HL-60 (cell line): Measurements from ENCODE around the gene MEIS1.

Experiments used
- DNase-seq, 2 experiments: peaks; one replicate each; pipeline ENCODE4 v3.0.0-alpha.2; 2010 to 2020; ENCODE audit warnings: low read depth in 1 of 2, low spot score in 1 of 2
- H3K27ac ChIP-seq: fragments of 250-450 bp; sonication (Bioruptor Pico); replicated peaks from 2 replicates; pipeline ENCODE4 v1.5.1; 2020; ENCODE audit warnings: mild to moderate bottlenecking, moderate library complexity
- H3K27me3 ChIP-seq: fragments of 250-450 bp; sonication (Bioruptor Pico); 2 replicates; pipeline ENCODE4 v1.5.1; 2021; ENCODE audit warnings: mild to moderate bottlenecking, moderate library complexity; ENCODE audit not compliant: insufficient read depth, poor library complexity, severe bottlenecking
- H3K4me3 ChIP-seq: replicated peaks from 2 replicates; pipeline ENCODE4 v1.5.1; 2011; ENCODE audit warnings: mild to moderate bottlenecking, control low read depth, low read length; ENCODE audit not compliant: insufficient read depth
- GABPA ChIP-seq: IDR thresholded peaks from 2 replicates; pipeline ENCODE4 v1.6.1; 2012; ENCODE audit warnings: low read depth
- POLR2AphosphoS5 ChIP-seq: IDR thresholded peaks from 2 replicates; pipeline ENCODE4 v1.6.1; 2012; ENCODE audit warnings: low read depth
- SPI1 ChIP-seq: IDR thresholded peaks from 2 replicates; pipeline ENCODE4 v1.6.1; 2012; ENCODE audit warnings: low read depth, mild to moderate bottlenecking, borderline replicate concordance
- TF ChIP-seq, protein P1 (sequence below): IDR thresholded peaks from one replicate; pipeline ENCODE4 v1.5.1; 2011; ENCODE audit warnings: low read length, control low read depth, inconsistent platforms; ENCODE audit not compliant: insufficient read depth
- TF ChIP-seq, protein P2 (sequence below): IDR thresholded peaks from 2 replicates; pipeline ENCODE4 v1.6.1; 2012; ENCODE audit warnings: low read depth; ENCODE audit not compliant: insufficient replicate concordance

Gene MEIS1

DNA sequence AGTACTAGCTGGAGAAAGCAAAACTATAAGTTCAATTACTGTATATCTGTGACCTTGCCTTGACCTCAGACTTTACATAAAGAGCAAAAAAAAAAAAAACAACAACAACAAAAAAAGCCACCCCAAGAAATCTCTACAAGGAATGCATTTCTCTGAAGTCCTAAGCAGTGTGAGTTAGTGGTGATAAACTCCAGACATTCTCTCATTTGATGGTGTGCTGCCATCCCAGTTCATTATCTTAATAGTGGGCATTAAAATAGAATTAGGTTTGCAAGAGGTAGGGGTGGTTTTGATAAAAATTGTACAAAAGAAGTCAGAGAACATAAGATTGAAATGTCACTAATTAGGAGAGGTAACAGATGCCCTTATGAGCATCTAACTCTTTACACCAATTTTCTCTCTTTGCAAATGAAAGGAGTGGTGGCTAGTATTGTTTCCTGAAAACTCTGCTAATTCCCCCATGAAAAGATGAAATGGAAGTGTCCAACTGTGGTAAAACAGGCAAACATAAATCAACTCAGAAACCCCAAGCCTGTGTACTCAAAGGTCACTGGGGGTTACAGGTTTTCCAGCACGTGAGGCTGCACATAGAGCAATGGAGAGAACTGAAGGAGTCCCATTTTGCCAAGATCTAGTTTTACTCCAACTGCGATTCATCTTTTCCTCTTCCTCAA is 131.9 kb downstream of the MEIS1 start:
- DNase-seq, result no peak
- Histone ChIP-seq H3K4me3 (no peak overlapping the region), H3K27ac (no peak overlapping the region), H3K27me3 (no peaks in the 10 kb centered on the region)
- TF ChIP-seq, protein P1, sequence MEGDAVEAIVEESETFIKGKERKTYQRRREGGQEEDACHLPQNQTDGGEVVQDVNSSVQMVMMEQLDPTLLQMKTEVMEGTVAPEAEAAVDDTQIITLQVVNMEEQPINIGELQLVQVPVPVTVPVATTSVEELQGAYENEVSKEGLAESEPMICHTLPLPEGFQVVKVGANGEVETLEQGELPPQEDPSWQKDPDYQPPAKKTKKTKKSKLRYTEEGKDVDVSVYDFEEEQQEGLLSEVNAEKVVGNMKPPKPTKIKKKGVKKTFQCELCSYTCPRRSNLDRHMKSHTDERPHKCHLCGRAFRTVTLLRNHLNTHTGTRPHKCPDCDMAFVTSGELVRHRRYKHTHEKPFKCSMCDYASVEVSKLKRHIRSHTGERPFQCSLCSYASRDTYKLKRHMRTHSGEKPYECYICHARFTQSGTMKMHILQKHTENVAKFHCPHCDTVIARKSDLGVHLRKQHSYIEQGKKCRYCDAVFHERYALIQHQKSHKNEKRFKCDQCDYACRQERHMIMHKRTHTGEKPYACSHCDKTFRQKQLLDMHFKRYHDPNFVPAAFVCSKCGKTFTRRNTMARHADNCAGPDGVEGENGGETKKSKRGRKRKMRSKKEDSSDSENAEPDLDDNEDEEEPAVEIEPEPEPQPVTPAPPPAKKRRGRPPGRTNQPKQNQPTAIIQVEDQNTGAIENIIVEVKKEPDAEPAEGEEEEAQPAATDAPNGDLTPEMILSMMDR, result no peak
- TF ChIP-seq, protein P2, sequence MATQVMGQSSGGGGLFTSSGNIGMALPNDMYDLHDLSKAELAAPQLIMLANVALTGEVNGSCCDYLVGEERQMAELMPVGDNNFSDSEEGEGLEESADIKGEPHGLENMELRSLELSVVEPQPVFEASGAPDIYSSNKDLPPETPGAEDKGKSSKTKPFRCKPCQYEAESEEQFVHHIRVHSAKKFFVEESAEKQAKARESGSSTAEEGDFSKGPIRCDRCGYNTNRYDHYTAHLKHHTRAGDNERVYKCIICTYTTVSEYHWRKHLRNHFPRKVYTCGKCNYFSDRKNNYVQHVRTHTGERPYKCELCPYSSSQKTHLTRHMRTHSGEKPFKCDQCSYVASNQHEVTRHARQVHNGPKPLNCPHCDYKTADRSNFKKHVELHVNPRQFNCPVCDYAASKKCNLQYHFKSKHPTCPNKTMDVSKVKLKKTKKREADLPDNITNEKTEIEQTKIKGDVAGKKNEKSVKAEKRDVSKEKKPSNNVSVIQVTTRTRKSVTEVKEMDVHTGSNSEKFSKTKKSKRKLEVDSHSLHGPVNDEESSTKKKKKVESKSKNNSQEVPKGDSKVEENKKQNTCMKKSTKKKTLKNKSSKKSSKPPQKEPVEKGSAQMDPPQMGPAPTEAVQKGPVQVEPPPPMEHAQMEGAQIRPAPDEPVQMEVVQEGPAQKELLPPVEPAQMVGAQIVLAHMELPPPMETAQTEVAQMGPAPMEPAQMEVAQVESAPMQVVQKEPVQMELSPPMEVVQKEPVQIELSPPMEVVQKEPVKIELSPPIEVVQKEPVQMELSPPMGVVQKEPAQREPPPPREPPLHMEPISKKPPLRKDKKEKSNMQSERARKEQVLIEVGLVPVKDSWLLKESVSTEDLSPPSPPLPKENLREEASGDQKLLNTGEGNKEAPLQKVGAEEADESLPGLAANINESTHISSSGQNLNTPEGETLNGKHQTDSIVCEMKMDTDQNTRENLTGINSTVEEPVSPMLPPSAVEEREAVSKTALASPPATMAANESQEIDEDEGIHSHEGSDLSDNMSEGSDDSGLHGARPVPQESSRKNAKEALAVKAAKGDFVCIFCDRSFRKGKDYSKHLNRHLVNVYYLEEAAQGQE, result no peak
- no peak for TF ChIP-seq POLR2AphosphoS5
- TF ChIP-seq SPI1, result no peak
- no peak for TF ChIP-seq GABPA

DNA sequence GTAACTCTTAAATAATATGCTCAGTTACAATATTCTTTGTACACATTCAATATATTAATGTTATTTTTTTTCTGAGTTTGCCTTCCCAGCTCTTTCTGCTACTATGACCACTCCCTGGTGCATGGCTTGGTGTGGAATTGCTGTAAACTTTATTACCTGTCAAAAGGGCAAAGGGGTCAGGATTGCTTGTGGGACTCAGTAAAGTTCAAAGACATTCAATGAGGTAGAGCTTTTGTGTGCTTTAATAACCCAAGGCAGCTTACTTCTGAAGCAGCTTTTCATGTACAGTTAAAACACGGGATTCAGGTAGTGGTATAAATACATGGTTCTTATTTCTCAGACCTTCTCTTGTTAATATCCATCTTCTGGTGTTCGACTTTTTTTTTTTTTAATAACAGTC is 132.8 kb downstream of the MEIS1 start:
- H3K27ac ChIP-seq, result no peak overlapping the region
- no peak for TF ChIP-seq GABPA
- TF ChIP-seq, protein P2, result no peak
- TF ChIP-seq, protein P1, result no peak
- TF ChIP-seq SPI1, result no peak
- no peak for TF ChIP-seq POLR2AphosphoS5
- DNase-seq, result no peak
- H3K4me3 ChIP-seq, result no peak overlapping the region
- H3K27me3 ChIP-seq, result peaks cover 4% of the 10 kb centered on the region

DNA sequence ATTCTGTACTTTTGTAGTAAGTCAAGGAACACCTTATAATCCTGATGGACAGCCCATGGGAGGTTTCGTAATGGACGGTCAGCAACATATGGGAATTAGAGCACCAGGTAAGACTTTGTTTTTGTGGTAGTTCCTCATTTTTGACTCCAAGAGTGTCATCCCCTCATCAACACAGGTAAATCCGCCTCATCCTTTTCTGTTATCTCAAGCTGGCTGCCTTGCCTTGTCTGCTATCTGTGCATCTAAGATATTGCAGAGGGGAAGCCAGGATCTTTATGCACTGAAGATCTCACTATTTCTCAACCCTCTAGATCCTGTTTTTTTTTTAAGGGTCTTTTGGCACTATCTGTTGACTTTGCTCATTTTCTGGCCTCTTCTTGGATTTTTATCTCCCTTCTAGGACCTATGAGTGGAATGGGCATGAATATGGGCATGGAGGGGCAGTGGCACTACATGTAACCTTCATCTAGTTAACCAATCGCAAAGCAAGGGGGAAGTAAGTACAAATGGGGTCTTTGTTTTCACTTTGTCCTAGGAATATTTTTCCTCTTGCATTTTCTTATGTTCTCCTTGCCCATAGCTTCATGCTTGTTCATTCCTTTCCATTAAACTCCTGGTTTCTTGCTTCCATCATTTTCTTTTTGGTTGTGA is 133.8 kb downstream of the MEIS1 start:
- Histone ChIP-seq H3K27ac (no peak overlapping the region), H3K4me3 (no peak overlapping the region), H3K27me3 (peaks cover 14% of the 10 kb centered on the region)
- TF ChIP-seq, protein P1, result no peak
- TF ChIP-seq, protein P2, result no peak
- TF ChIP-seq POLR2AphosphoS5, result no peak
- no peak for TF ChIP-seq SPI1
- TF ChIP-seq GABPA, result no peak
- no peak for DNase-seq
